Placental pericyte (primary cell): Measurements from ENCODE around the gene OR2D3. TPM values are rescaled to one million over a fixed set of nuclear protein-coding genes. Genes with fewer than 3 reads are reported as not detected.

Source experiments
- total RNA-seq: library from RNA; depleted of rRNA; stranded (reverse); fragments of >200 nt; gene quantifications from 2 replicates; pipeline ENCODE4 v1.2.3, GENCODE V29; 2012

The OR2D3 gene
- not detected in 2 replicates for total RNA-seq

DNA sequence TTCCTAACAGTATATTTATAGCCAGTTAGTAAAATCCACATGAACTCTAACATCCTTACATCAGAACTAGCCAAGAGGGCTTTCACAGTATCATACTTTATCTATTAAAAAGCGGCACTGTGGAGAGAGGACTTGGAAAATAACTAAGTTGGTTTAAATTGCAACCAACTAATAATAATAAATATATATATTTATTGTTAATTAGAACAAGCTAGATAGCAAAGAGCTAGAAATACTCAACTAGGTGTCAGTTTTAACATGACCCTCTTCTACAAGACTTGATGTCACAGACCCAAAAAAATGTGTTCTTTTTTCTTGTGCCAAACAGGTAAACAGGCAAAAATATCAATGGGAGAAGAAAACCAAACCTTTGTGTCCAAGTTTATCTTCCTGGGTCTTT is at the start of gene OR2D3:
TSS of gene OR2D3 (plus strand) at position 301 of the 400 bp plus-strand sequence. CDS start at position 301, 0 bp downstream.

GRCh38 chr11:6876325-6876724 is 44.5 kb upstream of the OR2D3 start, which contains the start of gene OR10A4:
Gene OR10A4 (plus strand): TSS chr11:6876625. CDS start chr11:6876648, 23 bp downstream.

DNA sequence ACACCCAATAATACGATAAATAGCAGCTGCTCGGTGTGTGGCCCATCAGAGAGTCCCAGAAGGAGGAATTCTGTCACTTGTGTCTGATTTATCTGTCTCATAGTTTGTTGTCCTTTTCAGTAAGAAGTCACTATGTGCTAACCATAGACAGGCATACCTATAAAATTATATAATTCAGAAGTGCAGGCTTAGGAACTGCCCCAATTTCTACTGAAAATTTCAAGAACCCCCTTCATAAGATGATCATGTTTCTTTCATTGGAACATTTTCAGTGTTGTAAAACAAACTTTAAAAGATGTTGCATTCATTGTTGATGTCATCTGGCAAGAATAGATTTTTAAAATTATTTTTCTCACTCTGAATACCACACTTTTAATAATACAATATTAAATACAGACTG is 28.4 kb upstream of the OR2D3 start, which contains the start of gene OR2D2:
TSS of gene OR2D2 (minus strand) at position 101 of the 400 bp plus-strand sequence. CDS start at position 101, 0 bp downstream.

GRCh38 chr11:6926208-6927029 is 5.6 kb downstream of the OR2D3 start, which contains the start of gene ZNF215:
Gene ZNF215 (plus strand): TSS chr11:6926426. CDS start chr11:6932273, 5,847 bp downstream.

Other genes with a start within 250 kb of the OR2D3 start
- 42.2 and 54.8 TPM in 2 replicates for gene MRPL17, start 237.7 kb upstream of the OR2D3 start, total RNA-seq
- gene OR2AG2, start 149.0 kb upstream of the OR2D3 start, total RNA-seq: 1.6 TPM in 1 of 2 replicates, not detected in the other
- not detected in 2 replicates for gene OR2AG1, start 138.0 kb upstream of the OR2D3 start, total RNA-seq
- 0.57 TPM in 1 of 2 replicates, not detected in the other for gene OR6A2, start 121.3 kb upstream of the OR2D3 start, total RNA-seq
- not detected in 2 replicates for gene OR10A5, start 75.3 kb upstream of the OR2D3 start, total RNA-seq
- gene OR10A2, start 57.9 kb upstream of the OR2D3 start, total RNA-seq: not detected in 2 replicates
- not detected in 2 replicates for gene OR10A4, start 44.4 kb upstream of the OR2D3 start, total RNA-seq
- gene OR2D2, start 28.5 kb upstream of the OR2D3 start, total RNA-seq: 0.22 and 1.4 TPM in 2 replicates
- gene ZNF215, start 5.4 kb downstream of the OR2D3 start, total RNA-seq: 0.44 and 6.3 TPM in 2 replicates
- 0.22 and 1.4 TPM in 2 replicates for gene ZNF214, start 99.3 kb downstream of the OR2D3 start, total RNA-seq
- 0.14 TPM in 1 of 2 replicates, not detected in the other for gene NLRP14, start 99.5 kb downstream of the OR2D3 start, total RNA-seq
- not detected in 2 replicates for gene RBMXL2, start 168.0 kb downstream of the OR2D3 start, total RNA-seq